Esophagus muscularis mucosa (tissue), 3 donors: ENCODE data around the gene IGF1R.

Experiments used
- CTCF ChIP-seq, 3 experiments: fragments of 200-600 bp in 2 of 3; fragments of 450-650 bp in 1 of 3; sonication (generic) in 2 of 3; IDR thresholded peaks; one replicate each; pipeline ENCODE4 v1.5.1; 2017 to 2019; ENCODE audit warnings: antibody characterized with exemption in 3 of 3, mild to moderate bottlenecking in 2 of 3, moderate library complexity in 1 of 3
- EP300 ChIP-seq: sonication (generic); formaldehyde crosslinking; IDR thresholded peaks from one replicate; pipeline ENCODE4 v1.6.1; 2017; ENCODE audit warnings: antibody characterized with exemption

GRCh38 chr15:98802187-98802586 lies 153.8 kb downstream of the IGF1R start:
- TF ChIP-seq CTCF (IDR thresholded peaks at IDR 0.05) (no peak), EP300 (no peak)
